H9 (cell line): ENCODE measurements around the gene KIFC3. TPM values are rescaled to one million over a fixed set of nuclear protein-coding genes. Genes with fewer than 3 reads are reported as not detected.
A peak's percentile ranks its signal among the peaks of the same experiment; 100 is the strongest.

Source experiments
- DNase-seq: peaks from one replicate; pipeline ENCODE4 v3.0.0-alpha.2; 2017
- H2AFZ ChIP-seq: one replicate; pipeline ENCODE4 v1.6.1; 2013; ENCODE audit warnings: mild to moderate bottlenecking, low read length, control low read depth, moderate library complexity
- H2AK5ac ChIP-seq: 2 replicates; pipeline ENCODE4 v1.6.1; 2013; ENCODE audit warnings: low read length, control low read depth, mixed read lengths; ENCODE audit not compliant: insufficient read length
- H2BK120ac ChIP-seq: one replicate; pipeline ENCODE4 v1.6.1; 2013; ENCODE audit warnings: low read depth, mild to moderate bottlenecking, low read length, control low read depth, inconsistent platforms; ENCODE audit not compliant: poor library complexity, severe bottlenecking
- H2BK12ac ChIP-seq: 2 replicates; pipeline ENCODE4 v1.6.1; 2013; ENCODE audit warnings: low read length, control low read depth, mixed read lengths, low read depth; ENCODE audit not compliant: insufficient read length
- H2BK15ac ChIP-seq: 2 replicates; pipeline ENCODE4 v1.6.1; 2013; ENCODE audit warnings: low read depth, low read length, control low read depth
- H2BK20ac ChIP-seq: one replicate; pipeline ENCODE4 v1.6.1; 2013; ENCODE audit warnings: low read depth, mild to moderate bottlenecking, low read length, control low read depth, inconsistent platforms; ENCODE audit not compliant: poor library complexity, severe bottlenecking
- H2BK5ac ChIP-seq: 2 replicates; pipeline ENCODE4 v1.6.1; 2013; ENCODE audit warnings: low read length, control low read depth, mixed read lengths; ENCODE audit not compliant: insufficient read length
- H3K14ac ChIP-seq: 2 replicates; pipeline ENCODE4 v1.6.1; 2013; ENCODE audit warnings: low read length, control low read depth; ENCODE audit not compliant: insufficient read depth
- H3K18ac ChIP-seq: 2 replicates; pipeline ENCODE4 v1.6.1; 2013; ENCODE audit warnings: low read depth, mild to moderate bottlenecking, mixed read lengths, low read length, control low read depth; ENCODE audit not compliant: insufficient read length
- H3K23ac ChIP-seq: 2 replicates; pipeline ENCODE4 v1.6.1; 2013; ENCODE audit warnings: low read length, control low read depth, mixed read lengths, low read depth; ENCODE audit not compliant: insufficient read length
- H3K23me2 ChIP-seq: 2 replicates; pipeline ENCODE4 v1.6.1; 2013; ENCODE audit warnings: low read depth, mild to moderate bottlenecking, mixed read lengths, low read length, control low read depth; ENCODE audit not compliant: insufficient read length, poor library complexity, severe bottlenecking
- H3K27ac ChIP-seq: 2 replicates; pipeline ENCODE4 v1.5.1; 2013; ENCODE audit warnings: low read length, control low read depth, mixed read lengths, low read depth; ENCODE audit not compliant: insufficient read length
- H3K27me3 ChIP-seq: 2 replicates; pipeline ENCODE4 v1.6.1; 2013; ENCODE audit warnings: low read length, control low read depth, inconsistent platforms; ENCODE audit not compliant: insufficient read depth
- H3K4ac ChIP-seq: 2 replicates; pipeline ENCODE4 v1.6.1; 2013; ENCODE audit warnings: low read depth, mild to moderate bottlenecking, control low read depth, inconsistent platforms, low read length, moderate library complexity
- H3K4me1 ChIP-seq: 2 replicates; pipeline ENCODE4 v1.6.1; 2013; ENCODE audit warnings: low read length, control low read depth, inconsistent platforms; ENCODE audit not compliant: insufficient read depth
- H3K4me2 ChIP-seq: 2 replicates; pipeline ENCODE4 v1.6.1; 2013; ENCODE audit warnings: low read length, control low read depth, mixed read lengths; ENCODE audit not compliant: insufficient read length, insufficient read depth
- H3K56ac ChIP-seq: 2 replicates; pipeline ENCODE4 v1.6.1; 2013; ENCODE audit warnings: low read depth, mild to moderate bottlenecking, mixed read lengths, low read length, control low read depth; ENCODE audit not compliant: insufficient read length
- H3K79me1 ChIP-seq: 2 replicates; pipeline ENCODE4 v1.6.1; 2013; ENCODE audit warnings: low read depth, mild to moderate bottlenecking, moderate library complexity, low read length, control low read depth, inconsistent platforms; ENCODE audit not compliant: insufficient read depth, poor library complexity, severe bottlenecking
- H3K79me2 ChIP-seq: 2 replicates; pipeline ENCODE4 v1.6.1; 2013; ENCODE audit warnings: low read length, control low read depth, inconsistent platforms; ENCODE audit not compliant: insufficient read depth
- H3K9ac ChIP-seq: 2 replicates; pipeline ENCODE4 v1.6.1; 2013; ENCODE audit warnings: low read length, control low read depth, mixed read lengths; ENCODE audit not compliant: insufficient read length; ENCODE audit errors: extremely low read depth
- H3K9me3 ChIP-seq: one replicate; pipeline ENCODE4 v1.6.1; 2013; ENCODE audit warnings: low read depth, low read length, inconsistent platforms; ENCODE audit not compliant: control insufficient read depth
- H3T11ph ChIP-seq: one replicate; pipeline ENCODE4 v1.6.1; 2013; ENCODE audit warnings: mild to moderate bottlenecking, low read length, control low read depth, inconsistent platforms
- H4K20me1 ChIP-seq: one replicate; pipeline ENCODE4 v1.6.1; 2013; ENCODE audit not compliant: control insufficient read depth, insufficient read length, insufficient read depth
- H4K5ac ChIP-seq: 2 replicates; pipeline ENCODE4 v1.6.1; 2013; ENCODE audit warnings: low read depth, mild to moderate bottlenecking, mixed read lengths, low read length, control low read depth; ENCODE audit not compliant: insufficient read length
- H4K8ac ChIP-seq: replicated peaks from 2 replicates; pipeline ENCODE4 v1.6.1; 2013; ENCODE audit warnings: low read length, control low read depth, mixed read lengths, low read depth; ENCODE audit not compliant: insufficient read length
- H4K91ac ChIP-seq: 2 replicates; pipeline ENCODE4 v1.6.1; 2013; ENCODE audit warnings: low read depth, mild to moderate bottlenecking, moderate library complexity, mixed read lengths, low read length, control low read depth; ENCODE audit not compliant: insufficient read length
- H3K27ac Mint-ChIP-seq, 3 experiments: 2 replicates in 2 of 3; 3 replicates in 1 of 3; pipeline ENCODE4 v1.8.0; 2020 to 2021; ENCODE audit warnings: mixed read lengths in 3 of 3, mild to moderate bottlenecking in 1 of 3, moderate library complexity in 1 of 3
- H3K27me3 Mint-ChIP-seq: 2 replicates; pipeline ENCODE4 v1.8.0; 2021; ENCODE audit warnings: low read depth, mild to moderate bottlenecking, moderate library complexity, mixed read lengths
- H3K36me3 Mint-ChIP-seq, 3 experiments: 2 replicates in 2 of 3; 3 replicates in 1 of 3; pipeline ENCODE4 v1.8.0; 2020 to 2021; ENCODE audit warnings: low read depth in 3 of 3, mixed read lengths in 3 of 3; ENCODE audit not compliant: insufficient read depth in 1 of 3
- H3K4me1 Mint-ChIP-seq, 2 experiments: 2 replicates each; pipeline ENCODE4 v1.8.0; 2020; ENCODE audit warnings: mixed read lengths in 2 of 2
- H3K4me3 Mint-ChIP-seq, 2 experiments: 2 replicates in 1 of 2; 3 replicates in 1 of 2; pipeline ENCODE4 v1.8.0; 2020 to 2021; ENCODE audit warnings: mild to moderate bottlenecking in 2 of 2, mixed read lengths in 2 of 2, moderate library complexity in 1 of 2
- H3K9me3 Mint-ChIP-seq, 2 experiments: 2 replicates in 1 of 2; 3 replicates in 1 of 2; pipeline ENCODE4 v1.8.0; 2020; ENCODE audit warnings: mild to moderate bottlenecking in 2 of 2, mixed read lengths in 2 of 2, moderate library complexity in 1 of 2
- CTCF ChIP-seq: fragments of 200-600 bp; sonication (generic); conservative IDR thresholded peaks from 3 replicates; pipeline ENCODE4 v1.8.0; 2021; ENCODE audit warnings: antibody characterized with exemption, mild to moderate bottlenecking
- WGBS: extraction: QIAGEN DNeasy Blood & Tissue Kit; methylation state at CpG from one replicate; pipeline ENCODE4 v1.1.7; 2013; ENCODE audit warnings: missing lambda C conversion rate, low lambda C conversion rate, mixed read lengths; ENCODE audit not compliant: insufficient read length; ENCODE audit errors: extremely low coverage; 5-methylcytosine and 5-hydroxymethylcytosine counted together
- total RNA-seq: library from RNA; stranded (reverse); gene quantifications from 2 replicates; pipeline ENCODE4 v1.2.1, GENCODE V29; 2021

Gene KIFC3
- total RNA-seq, 1 experiment from 2014 or later, result 5.0 TPM

GRCh38 chr16:57744642-57744903 is 57.7 kb downstream of the KIFC3 start:
- peak overlapping the region in 2 of 3 experiments; percentile 0 to 37; a peak in 1 of 7 replicates for H3K27ac Mint-ChIP-seq
- no peaks in the 10 kb centered on the region for H3K9me3 Mint-ChIP-seq
- Histone ChIP-seq H3K18ac (no peak overlapping the region), H4K91ac (no peak overlapping the region), H4K20me1 (peaks cover 3% of the 10 kb centered on the region), H3K4me1 (no peaks in the 10 kb centered on the region), H3K56ac (no peak overlapping the region), H3K4me2 (no peak overlapping the region), H2BK12ac (no peak overlapping the region), H3K79me2 (no peaks in the 10 kb centered on the region), H2AK5ac (no peak overlapping the region), H2BK20ac (no peak overlapping the region), H3K9ac (no peak overlapping the region), H3K4ac (no peak overlapping the region), H4K8ac (no peak overlapping the region), H3K9me3 (no peaks in the 10 kb centered on the region), H2BK15ac (no peak overlapping the region), H3K27ac (no peak overlapping the region), H4K5ac (no peak overlapping the region), H3K79me1 (no peaks in the 10 kb centered on the region), H2BK120ac (no peak overlapping the region), H3T11ph (no peak overlapping the region), H3K27me3 (no peaks in the 10 kb centered on the region), H3K14ac (no peak overlapping the region), H3K23me2 (no peaks in the 10 kb centered on the region), H2BK5ac (no peak overlapping the region), H3K23ac (no peak overlapping the region), H2AFZ (no peak overlapping the region)
- no peaks in the 10 kb centered on the region for H3K4me1 Mint-ChIP-seq
- no CpG with 5 or more reads among the region's 7 CpGs for WGBS
- H3K27me3 Mint-ChIP-seq, result no peaks in the 10 kb centered on the region; the same call in 1 of the 2 replicates
- no peak for DNase-seq
- TF ChIP-seq CTCF, result no peak
- H3K36me3 Mint-ChIP-seq, result peaks cover 5% of the 10 kb centered on the region in 3 experiments; a peak in 3 of 7 replicates
- H3K4me3 Mint-ChIP-seq, result no peak overlapping the region
